Endothelial cell of umbilical vein (primary cell): Measurements from ENCODE around the gene ABTB2. TPM values are rescaled to one million over a fixed set of nuclear protein-coding genes. Genes with fewer than 3 reads are reported as not detected.

Experiments
- BruUV-seq: library from RNA; stranded (reverse); fragments of 400-500 nt; replicated peaks from 2 replicates; lab custom pipeline; 2021; lab: Mats Ljungman, UMichigan
- CTCF ChIA-PET: fragments of 300-600, 350-600 bp; sonication (Branson Sonifier 250); formaldehyde crosslinking; loops from one replicate; lab custom pipeline; 2021; ENCODE audit warnings: antibody characterized with exemption, inconsistent platforms; lab: Charles Lee
- POLR2A ChIA-PET: fragments of 300-600, 350-600 bp; sonication (Branson Sonifier 250); formaldehyde crosslinking; loops from one replicate; lab custom pipeline; 2021; ENCODE audit warnings: antibody characterized with exemption, inconsistent platforms; lab: Charles Lee
- DNase-seq: peaks from one replicate; pipeline ENCODE4 v3.0.0-alpha.2; 2011; ENCODE audit warnings: low read depth, low spot score
- FAIRE-seq: peaks from 2 replicates; lab custom pipeline; 2011; peaks lifted over from hg19 to GRCh38; lab: Jason Lieb, UNC
- H2AFZ ChIP-seq: 2 replicates; pipeline ENCODE4 v1.6.0; 2012; ENCODE audit warnings: low read depth, low read length, control low read depth, inconsistent platforms
- H3K27ac ChIP-seq: 2 replicates; pipeline ENCODE4 v1.5.1; 2011; ENCODE audit warnings: low read depth, mild to moderate bottlenecking, control low read depth, low read length, moderate library complexity; ENCODE audit not compliant: insufficient read depth
- H3K27me3 ChIP-seq, 2 experiments: 2 replicates each; pipeline versions ENCODE4 v1.6.0 to v1.6.1; 2011; ENCODE audit warnings: low read length in 2 of 2, mixed read lengths in 1 of 2; ENCODE audit not compliant: control insufficient read depth in 2 of 2, insufficient read depth in 2 of 2
- H3K36me3 ChIP-seq, 2 experiments: 2 replicates in 1 of 2; 3 replicates in 1 of 2; pipeline ENCODE4 v1.5.1; 2011; ENCODE audit warnings: low read length in 2 of 2, mild to moderate bottlenecking in 1 of 2, moderate library complexity in 1 of 2; ENCODE audit not compliant: control insufficient read depth in 2 of 2, insufficient read depth in 2 of 2; ENCODE audit errors: extremely low read depth in 1 of 2
- H3K4me1 ChIP-seq: 3 replicates; pipeline ENCODE4 v1.5.1; 2011; ENCODE audit warnings: mild to moderate bottlenecking, low read length; ENCODE audit not compliant: control insufficient read depth, insufficient read depth; ENCODE audit errors: extremely low read depth
- H3K4me2 ChIP-seq: 2 replicates; pipeline ENCODE4 v1.6.1; 2011; ENCODE audit warnings: low read length, control low read depth, mixed read lengths; ENCODE audit not compliant: insufficient read depth
- H3K4me3 ChIP-seq, 3 experiments: fragments of 200-600 bp in 1 of 3; sonication (generic), shearing (Covaris generic) in 1 of 3; replicated peaks in 1 of 3; 2 replicates each; pipeline ENCODE4 v1.5.1; 2011 to 2016; ENCODE audit warnings: control low read depth in 3 of 3, low read length in 3 of 3, mild to moderate bottlenecking in 2 of 3, inconsistent platforms in 1 of 3, low read depth in 1 of 3, moderate library complexity in 1 of 3; ENCODE audit not compliant: insufficient read depth in 1 of 3
- H3K79me2 ChIP-seq: 2 replicates; pipeline ENCODE4 v1.6.0; 2012; ENCODE audit warnings: low read length, inconsistent platforms; ENCODE audit not compliant: control insufficient read depth, insufficient read depth
- H3K9ac ChIP-seq: replicated peaks from 2 replicates; pipeline ENCODE3; 2011; ENCODE audit warnings: low read length, control low read depth; ENCODE audit not compliant: insufficient read depth; ENCODE audit errors: extremely low read depth
- H3K9me1 ChIP-seq: replicated peaks from 3 replicates; pipeline ENCODE4 v1.6.0; 2011; ENCODE audit warnings: mild to moderate bottlenecking, low read length; ENCODE audit not compliant: control insufficient read depth, insufficient read depth; ENCODE audit errors: extremely low read depth
- H3K9me3 ChIP-seq: replicated peaks from 2 replicates; pipeline ENCODE4 v1.5.1; 2012; ENCODE audit warnings: low read length, inconsistent platforms; ENCODE audit not compliant: control insufficient read depth, insufficient read depth
- H4K20me1 ChIP-seq: replicated peaks from 2 replicates; pipeline ENCODE3; 2011; ENCODE audit warnings: mild to moderate bottlenecking, low read length; ENCODE audit not compliant: control insufficient read depth, insufficient read depth; ENCODE audit errors: extremely low read depth
- CTCF ChIP-seq, 2 donors: IDR thresholded peaks; 1 replicate in 1 of 2; 2 replicates in 1 of 2; pipeline ENCODE4 v1.5.1; 2011; ENCODE audit warnings: low read length in 2 of 2, mild to moderate bottlenecking in 2 of 2, moderate library complexity in 2 of 2, control low read depth in 1 of 2, inconsistent platforms in 1 of 2, low read depth in 1 of 2; ENCODE audit not compliant: insufficient read depth in 1 of 2; ENCODE audit errors: extremely low read depth in 1 of 2
- EZH2 ChIP-seq: IDR thresholded peaks from 2 replicates; pipeline ENCODE4 v1.6.1; 2012; ENCODE audit warnings: borderline replicate concordance, low read depth, mild to moderate bottlenecking, moderate library complexity, low read length, inconsistent platforms; ENCODE audit not compliant: severe bottlenecking
- FOS ChIP-seq: IDR thresholded peaks from 2 replicates; pipeline ENCODE4 v1.6.1; 2011; ENCODE audit warnings: mild to moderate bottlenecking, low read length, moderate library complexity, borderline replicate concordance; ENCODE audit not compliant: insufficient read depth
- GATA2 ChIP-seq: IDR thresholded peaks from 2 replicates; pipeline ENCODE4 v1.7.0; 2011; ENCODE audit warnings: low read depth, mild to moderate bottlenecking, moderate library complexity, mixed read lengths, low read length; ENCODE audit not compliant: insufficient read length, insufficient read depth
- JUN ChIP-seq: IDR thresholded peaks from 2 replicates; pipeline ENCODE4 v1.6.1; 2011; ENCODE audit warnings: borderline replicate concordance, low read depth; ENCODE audit not compliant: insufficient read length, insufficient read depth
- MAX ChIP-seq: IDR thresholded peaks from 2 replicates; pipeline ENCODE4 v1.6.1; 2011; ENCODE audit not compliant: insufficient read depth, insufficient read length
- MYC ChIP-seq: IDR thresholded peaks from one replicate; pipeline ENCODE4 v1.6.1; 2011; ENCODE audit warnings: mild to moderate bottlenecking, low read depth, low read length
- POLR2A ChIP-seq: IDR thresholded peaks from 2 replicates; pipeline ENCODE4 v1.6.1; 2012; ENCODE audit warnings: low read depth, mild to moderate bottlenecking, control low read depth, low read length
- POLR2AphosphoS5 ChIP-seq: IDR thresholded peaks from 2 replicates; pipeline ENCODE4 v1.6.1; 2012; ENCODE audit warnings: low read depth, mild to moderate bottlenecking, control low read depth, low read length, moderate library complexity; ENCODE audit not compliant: insufficient read depth
- dilution Hi-C: fragments of 300-500 bp; cut with MboI; formaldehyde crosslinking; loops from one replicate; pipeline ENCODE4 v1.15.0; 2019; ENCODE audit warnings: low sequenced_read_pairs; ENCODE audit not compliant: extremely low pct_ligation_motif_present
- intact Hi-C: fragments of 100-400 bp; cut with micrococcal nuclease; formaldehyde crosslinking; loops from one replicate; pipeline ENCODE4 v1.10.0; 2022
- polyA plus RNA-seq, 4 experiments: library from polyadenylated mRNA; depleted of rRNA in 3 of 4; stranded (reverse) in 3 of 4; unstranded in 1 of 4; fragments of >200 nt; gene quantifications; 2 replicates each; pipeline versions ENCODE4 v1.2.1 to v1.2.3, GENCODE V29; 2011 to 2012; ENCODE audit warnings: missing spikeins in 1 of 4
- total RNA-seq: library from RNA; stranded (reverse); gene quantifications from 2 replicates; pipeline ENCODE4 v1.2.3, GENCODE V29; 2021

Gene ABTB2
- total and polyA plus RNA-seq, 2 donors (not counting 3 experiments of a cell fraction or from before 2014, with no cell fraction given) = 0.11 to 0.14 TPM

- H3K9me1 ChIP-seq = no peaks in the 10 kb centered on the region
- TF ChIP-seq POLR2AphosphoS5 (no peak), GATA2 (no peak), FOS (no peak), POLR2A (no peak)
- H3K9me3 ChIP-seq = no peaks in the 10 kb centered on the region
- FAIRE-seq = no peak
- BruUV-seq = no TSS peak
- no peaks in the 10 kb centered on the region for H3K79me2 ChIP-seq
- H4K20me1 ChIP-seq = no peaks in the 10 kb centered on the region
- H3K4me1 ChIP-seq = no peaks in the 10 kb centered on the region
- intact Hi-C loops (no loop called here), dilution Hi-C loops (no loop called here)
- H3K27me3 ChIP-seq = peaks cover 1 to 5% of the 10 kb centered on the region in 2 experiments
- ChIA-PET POLR2A (no interaction called here), CTCF (no interaction called here)
- no peak overlapping the region for H3K4me2 ChIP-seq
- no peaks in the 10 kb centered on the region for H3K36me3 ChIP-seq
- H3K27ac ChIP-seq = no peak overlapping the region
- no peak overlapping the region for H2AFZ ChIP-seq
- DNase-seq = no peak
- H3K9ac ChIP-seq = no peak overlapping the region
- no peak overlapping the region for H3K4me3 ChIP-seq
Observed at GRCh38 chr11:34339149-34340064, 18.4 kb downstream of the ABTB2 start.

DNA sequence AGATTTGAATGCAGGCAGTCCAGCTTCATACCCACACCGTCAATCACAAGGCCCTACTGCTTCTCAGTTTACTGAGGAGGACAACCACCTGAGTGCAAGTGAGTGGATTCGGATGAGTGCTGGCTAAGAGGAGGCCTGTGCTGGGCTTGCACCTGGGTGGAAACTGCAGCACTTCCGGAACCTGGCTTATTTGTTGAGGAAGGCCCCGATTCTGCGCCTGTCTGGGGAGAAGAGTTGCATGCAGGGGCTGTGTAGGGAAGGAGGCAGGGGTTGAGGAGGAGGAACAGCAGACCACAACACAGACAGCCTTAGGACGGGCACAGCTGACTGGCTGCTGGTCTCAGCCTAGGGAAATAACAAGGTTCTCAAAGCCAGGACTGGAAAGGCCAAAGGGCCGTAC lies 20.8 kb downstream of the ABTB2 start:
- Histone ChIP-seq H3K36me3 (no peaks in the 10 kb centered on the region), H3K9ac (no peak overlapping the region), H3K79me2 (no peaks in the 10 kb centered on the region), H3K4me2 (no peak overlapping the region), H2AFZ (no peak overlapping the region), H3K4me1 (no peaks in the 10 kb centered on the region), H3K4me3 (no peak overlapping the region), H3K27ac (no peak overlapping the region), H3K9me1 (no peaks in the 10 kb centered on the region), H3K27me3 (peaks cover 1 to 6% of the 10 kb centered on the region in 2 experiments), H4K20me1 (no peaks in the 10 kb centered on the region), H3K9me3 (no peaks in the 10 kb centered on the region)
- intact Hi-C loops = no loop called here
- ChIA-PET POLR2A (no interaction called here), CTCF (no interaction called here)
- FAIRE-seq (no peak), DNase-seq (no peak)
- dilution Hi-C loops = no loop called here
- no peak for TF ChIP-seq POLR2A
- TF ChIP-seq JUN = no peak
- no peak for TF ChIP-seq CTCF (IDR thresholded peaks at IDR 0.05; ENCODE audit: extremely low read depth in 1 of 2, insufficient read depth in 1 of 2, low read depth in 1 of 2, low read length in 2 of 2)
- no peak for TF ChIP-seq FOS
- no peak for TF ChIP-seq POLR2AphosphoS5
- TF ChIP-seq GATA2 = no peak
- no peak for TF ChIP-seq MAX
- no peak for TF ChIP-seq MYC
- no peak for TF ChIP-seq EZH2
- no TSS peak for BruUV-seq
